ENCODE measurements around the gene ZNF830.

ZNF830 gene

DNA sequence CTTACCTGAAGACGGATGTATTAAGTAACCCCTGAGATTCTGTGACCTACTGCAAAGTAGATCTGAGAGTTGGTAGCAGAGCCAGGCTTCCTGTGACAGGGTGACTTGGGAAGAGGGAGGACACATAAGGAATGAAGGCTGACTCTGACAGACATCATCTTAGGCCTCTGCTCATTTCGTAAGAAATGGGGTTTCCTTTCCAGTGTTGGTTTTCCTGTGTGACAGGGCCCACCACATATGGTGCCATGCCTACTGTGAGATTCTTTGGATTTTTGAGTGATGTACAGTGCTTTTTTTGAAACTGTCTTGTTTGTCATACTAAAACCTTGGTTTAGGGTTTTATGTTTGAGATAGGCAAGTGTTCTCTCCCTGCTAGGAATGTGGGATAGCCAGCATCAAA is 31.7 kb downstream of the ZNF830 start:
- H4K5ac ChIP-seq (ENCODE audit: low read length): no peak overlapping the region
- no peak overlapping the region for H2BK120ac ChIP-seq (ENCODE audit: low read depth, low read length)
- H3K23ac ChIP-seq (ENCODE audit: low read length): no peak overlapping the region
- H3K56ac ChIP-seq (ENCODE audit: low read length): no peak overlapping the region
- no peak overlapping the region for H2BK15ac ChIP-seq (replicated peaks; ENCODE audit: low read depth)
- H3K18ac ChIP-seq (ENCODE audit: low read length): no peak overlapping the region
- no peak overlapping the region for H3K4me2 ChIP-seq (ENCODE audit: low read length)
- no peak overlapping the region for H3K9ac ChIP-seq (ENCODE audit: low read length)
- H3K36me3 ChIP-seq (ENCODE audit: control insufficient read depth, insufficient read depth, low read length): peaks cover 36% of the 10 kb centered on the region
- H2AK5ac ChIP-seq (ENCODE audit: low read length): no peak overlapping the region
- no peak overlapping the region for H3K4ac ChIP-seq (ENCODE audit: low read depth, low read length)
- H3K4me3 ChIP-seq (ENCODE audit: low read length): no peak overlapping the region
- no peaks in the 10 kb centered on the region for H3K79me1 ChIP-seq (ENCODE audit: low read length)
- no peaks in the 10 kb centered on the region for H3K79me2 ChIP-seq (ENCODE audit: control insufficient read depth, insufficient read depth, low read length)
- WGBS (ENCODE audit: extremely low coverage, insufficient coverage, low lambda C conversion rate): no CpG with 5 or more reads among the region's 2 CpGs
- no peak overlapping the region for H4K8ac ChIP-seq (ENCODE audit: low read depth, low read length)
- H3K4me1 ChIP-seq (ENCODE audit: control insufficient read depth, low read depth, low read length): no peaks in the 10 kb centered on the region
- H2BK5ac ChIP-seq (ENCODE audit: low read length): no peak overlapping the region
- no peak overlapping the region for H3K27ac ChIP-seq (ENCODE audit: low read depth, low read length)
- H3K27me3 ChIP-seq (ENCODE audit: insufficient read depth, low read length, poor library complexity): no peaks in the 10 kb centered on the region
- DNase-seq: no peak

GRCh38 chr17:34996422-34997285 is 35.3 kb downstream of the ZNF830 start:
- no peak overlapping the region for H3K18ac ChIP-seq (ENCODE audit: low read length)
- WGBS (ENCODE audit: extremely low coverage, insufficient coverage, low lambda C conversion rate): no CpG with 5 or more reads among the region's 3 CpGs
- H2BK15ac ChIP-seq (replicated peaks; ENCODE audit: low read depth): no peak overlapping the region
- H4K8ac ChIP-seq (ENCODE audit: low read depth, low read length): no peak overlapping the region
- H3K79me1 ChIP-seq (ENCODE audit: low read length): no peaks in the 10 kb centered on the region
- H3K27me3 ChIP-seq (ENCODE audit: insufficient read depth, low read length, poor library complexity): no peaks in the 10 kb centered on the region
- H3K4me3 ChIP-seq (ENCODE audit: low read length): no peak overlapping the region
- H3K36me3 ChIP-seq (ENCODE audit: control insufficient read depth, insufficient read depth, low read length): peaks cover 48% of the 10 kb centered on the region
- H3K56ac ChIP-seq (ENCODE audit: low read length): no peak overlapping the region
- H3K79me2 ChIP-seq (ENCODE audit: control insufficient read depth, insufficient read depth, low read length): no peaks in the 10 kb centered on the region
- no peak overlapping the region for H2BK5ac ChIP-seq (ENCODE audit: low read length)
- no peak for DNase-seq
- H3K4me2 ChIP-seq (ENCODE audit: low read length): no peak overlapping the region
- H4K5ac ChIP-seq (ENCODE audit: low read length): no peak overlapping the region
- H3K9ac ChIP-seq (ENCODE audit: low read length): no peak overlapping the region
- H2AK5ac ChIP-seq (ENCODE audit: low read length): no peak overlapping the region
- no peak overlapping the region for H3K27ac ChIP-seq (ENCODE audit: low read depth, low read length)
- H3K4me1 ChIP-seq (ENCODE audit: control insufficient read depth, low read depth, low read length): no peaks in the 10 kb centered on the region
- no peak overlapping the region for H3K4ac ChIP-seq (ENCODE audit: low read depth, low read length)
- H3K23ac ChIP-seq (ENCODE audit: low read length): no peak overlapping the region
- no peak overlapping the region for H2BK120ac ChIP-seq (ENCODE audit: low read depth, low read length)

GRCh38 chr17:34997355-34997862 is 36.1 kb downstream of the ZNF830 start:
- no peaks in the 10 kb centered on the region for H3K4me1 ChIP-seq (ENCODE audit: control insufficient read depth, low read depth, low read length)
- H3K79me1 ChIP-seq (ENCODE audit: low read length): no peaks in the 10 kb centered on the region
- no peak for DNase-seq
- no peak overlapping the region for H2BK120ac ChIP-seq (ENCODE audit: low read depth, low read length)
- H3K4ac ChIP-seq (ENCODE audit: low read depth, low read length): no peak overlapping the region
- H3K36me3 ChIP-seq (ENCODE audit: control insufficient read depth, insufficient read depth, low read length): peaks cover 46% of the 10 kb centered on the region
- no peak overlapping the region for H2AK5ac ChIP-seq (ENCODE audit: low read length)
- no peak overlapping the region for H2BK5ac ChIP-seq (ENCODE audit: low read length)
- H2BK15ac ChIP-seq (replicated peaks; ENCODE audit: low read depth): no peak overlapping the region
- H3K9ac ChIP-seq (ENCODE audit: low read length): no peak overlapping the region
- H3K79me2 ChIP-seq (ENCODE audit: control insufficient read depth, insufficient read depth, low read length): no peaks in the 10 kb centered on the region
- no peak overlapping the region for H4K8ac ChIP-seq (ENCODE audit: low read depth, low read length)
- no peak overlapping the region for H3K23ac ChIP-seq (ENCODE audit: low read length)
- no peak overlapping the region for H3K18ac ChIP-seq (ENCODE audit: low read length)
- no peak overlapping the region for H3K4me2 ChIP-seq (ENCODE audit: low read length)
- H3K27ac ChIP-seq (ENCODE audit: low read depth, low read length): no peak overlapping the region
- no peak overlapping the region for H3K4me3 ChIP-seq (ENCODE audit: low read length)
- H3K56ac ChIP-seq (ENCODE audit: low read length): no peak overlapping the region
- H4K5ac ChIP-seq (ENCODE audit: low read length): no peak overlapping the region
- no peaks in the 10 kb centered on the region for H3K27me3 ChIP-seq (ENCODE audit: insufficient read depth, low read length, poor library complexity)
- WGBS (ENCODE audit: extremely low coverage, insufficient coverage, low lambda C conversion rate): no CpG with 5 or more reads among the region's 11 CpGs

DNA sequence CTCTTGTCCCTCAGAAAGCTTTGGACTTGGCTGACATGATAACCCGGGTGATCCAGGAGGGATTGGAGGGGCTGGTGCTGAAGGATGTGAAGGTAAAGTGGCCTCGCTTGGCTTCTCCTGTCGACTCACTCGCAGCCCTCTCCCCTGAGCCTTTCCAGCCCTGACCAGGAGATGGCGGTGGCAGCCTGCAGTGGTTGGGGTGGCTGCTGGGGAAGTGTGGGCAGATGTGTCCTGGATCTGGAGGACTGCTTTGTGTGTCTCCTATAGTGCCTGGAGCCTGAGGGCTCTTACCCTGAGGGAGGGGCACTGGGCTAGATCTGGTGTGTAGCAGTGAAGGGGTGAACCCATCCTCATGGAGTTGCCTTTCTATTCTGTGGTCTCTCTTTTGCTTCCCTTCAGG is 36.9 kb downstream of the ZNF830 start:
- Histone ChIP-seq H3K27me3 (ENCODE audit: insufficient read depth, low read length, poor library complexity) (no peaks in the 10 kb centered on the region), H3K23ac (ENCODE audit: low read length) (no peak overlapping the region), H3K18ac (ENCODE audit: low read length) (no peak overlapping the region), H3K27ac (ENCODE audit: low read depth, low read length) (no peak overlapping the region), H3K4ac (ENCODE audit: low read depth, low read length) (no peak overlapping the region), H3K4me1 (ENCODE audit: control insufficient read depth, low read depth, low read length) (no peaks in the 10 kb centered on the region), H3K36me3 (ENCODE audit: control insufficient read depth, insufficient read depth, low read length) (peaks cover 43% of the 10 kb centered on the region), H3K4me2 (ENCODE audit: low read length) (no peak overlapping the region), H3K79me2 (ENCODE audit: control insufficient read depth, insufficient read depth, low read length) (no peaks in the 10 kb centered on the region), H4K8ac (ENCODE audit: low read depth, low read length) (no peak overlapping the region), H4K5ac (ENCODE audit: low read length) (no peak overlapping the region), H2AK5ac (ENCODE audit: low read length) (no peak overlapping the region), H3K79me1 (ENCODE audit: low read length) (no peaks in the 10 kb centered on the region), H2BK120ac (ENCODE audit: low read depth, low read length) (no peak overlapping the region), H2BK15ac (replicated peaks; ENCODE audit: low read depth) (no peak overlapping the region), H3K56ac (ENCODE audit: low read length) (no peak overlapping the region), H3K9ac (ENCODE audit: low read length) (no peak overlapping the region), H2BK5ac (ENCODE audit: low read length) (no peak overlapping the region), H3K4me3 (ENCODE audit: low read length) (no peak overlapping the region)
- DNase-seq: peak; percentile 83
- no CpG with 5 or more reads among the region's 5 CpGs for WGBS (ENCODE audit: extremely low coverage, insufficient coverage, low lambda C conversion rate)

- no CpG with 5 or more reads among the region's 2 CpGs for WGBS (ENCODE audit: extremely low coverage, insufficient coverage, low lambda C conversion rate)
- H4K8ac ChIP-seq (ENCODE audit: low read depth, low read length): no peak overlapping the region
- no peak overlapping the region for H3K27ac ChIP-seq (ENCODE audit: low read depth, low read length)
- H2BK120ac ChIP-seq (ENCODE audit: low read depth, low read length): no peak overlapping the region
- H3K4me1 ChIP-seq (ENCODE audit: control insufficient read depth, low read depth, low read length): no peaks in the 10 kb centered on the region
- H3K18ac ChIP-seq (ENCODE audit: low read length): no peak overlapping the region
- H3K9ac ChIP-seq (ENCODE audit: low read length): no peak overlapping the region
- H3K4me2 ChIP-seq (ENCODE audit: low read length): no peak overlapping the region
- no peaks in the 10 kb centered on the region for H3K79me1 ChIP-seq (ENCODE audit: low read length)
- H2AK5ac ChIP-seq (ENCODE audit: low read length): no peak overlapping the region
- H3K23ac ChIP-seq (ENCODE audit: low read length): no peak overlapping the region
- no peak overlapping the region for H4K5ac ChIP-seq (ENCODE audit: low read length)
- H3K27me3 ChIP-seq (ENCODE audit: insufficient read depth, low read length, poor library complexity): no peaks in the 10 kb centered on the region
- no peak overlapping the region for H3K4ac ChIP-seq (ENCODE audit: low read depth, low read length)
- H3K4me3 ChIP-seq (ENCODE audit: low read length): no peak overlapping the region
- no peak overlapping the region for H2BK5ac ChIP-seq (ENCODE audit: low read length)
- no peak overlapping the region for H2BK15ac ChIP-seq (replicated peaks; ENCODE audit: low read depth)
- peaks cover 47% of the 10 kb centered on the region for H3K36me3 ChIP-seq (ENCODE audit: control insufficient read depth, insufficient read depth, low read length)
- DNase-seq: no peak
- no peaks in the 10 kb centered on the region for H3K79me2 ChIP-seq (ENCODE audit: control insufficient read depth, insufficient read depth, low read length)
- no peak overlapping the region for H3K56ac ChIP-seq (ENCODE audit: low read length)
These were observed 38.1 kb downstream of the ZNF830 start for GRCh38 chr17:34999456-34999855.
